HEK293 (cell line): ENCODE measurements around the gene NCOR2.

ENCODE experiments used
- CTCF ChIA-PET: fragments of 350-600 bp; formaldehyde crosslinking; extraction: SDS; loops from one replicate; lab custom pipeline; 2021; ENCODE audit warnings: antibody characterized with exemption; lab: Yijun Ruan, JAX
- POLR2A ChIA-PET: fragments of 300-600 bp; formaldehyde crosslinking; extraction: SDS; loops from one replicate; lab custom pipeline; 2020; ENCODE audit warnings: antibody characterized with exemption, inconsistent platforms; lab: Yijun Ruan, JAX
- H3K27ac ChIP-seq: fragments of 200-500 bp; sonication (Bioruptor generic); 2 replicates; pipeline ENCODE4 v1.5.1; 2014; ENCODE audit warnings: low read depth, low read length, control low read depth, inconsistent platforms; ENCODE audit errors: extremely low read depth
- H3K36me3 ChIP-seq, 2 experiments: fragments of 200-500 bp in 1 of 2; sonication (Bioruptor generic) in 1 of 2; 1 replicate in 1 of 2; 2 replicates in 1 of 2; pipeline ENCODE4 v1.5.1; 2014 to 2017; ENCODE audit warnings: inconsistent platforms in 2 of 2, low read length in 2 of 2; ENCODE audit not compliant: control insufficient read depth in 2 of 2, insufficient read depth in 1 of 2
- H3K4me1 ChIP-seq: fragments of 200-500 bp; sonication (Bioruptor generic); 2 replicates; pipeline ENCODE4 v1.5.1; 2014; ENCODE audit warnings: mild to moderate bottlenecking, low read length, inconsistent platforms; ENCODE audit not compliant: control insufficient read depth, insufficient read depth
- H3K4me3 ChIP-seq: 2 replicates; pipeline ENCODE4 v1.5.1; 2011; ENCODE audit warnings: low read depth, mild to moderate bottlenecking, control low read depth, low read length, moderate library complexity
- H3K9me3 ChIP-seq: fragments of 200-500 bp; sonication (Bioruptor generic); 2 replicates; pipeline ENCODE4 v1.5.1; 2014; ENCODE audit warnings: low read depth, low read length, inconsistent platforms; ENCODE audit not compliant: control insufficient read depth, insufficient read depth
- ELK4 ChIP-seq: IDR thresholded peaks from 2 replicates; pipeline ENCODE4 v1.6.1; 2011; ENCODE audit warnings: mild to moderate bottlenecking, low read depth, low read length, borderline replicate concordance
- IKZF3 ChIP-seq: fragments of 450-650 bp; IDR thresholded peaks from 2 replicates; pipeline ENCODE4 v1.5.0; 2018; ENCODE audit warnings: missing biosample characterization, mild to moderate bottlenecking, missing genetic modification characterization, moderate library complexity
- KLF17 ChIP-seq: fragments of 450-650 bp; formaldehyde crosslinking; IDR thresholded peaks from 2 replicates; pipeline ENCODE4 v1.5.1; 2016; ENCODE audit warnings: missing biosample characterization, missing genetic modification characterization
- MZF1 ChIP-seq: fragments of 450-650 bp; formaldehyde crosslinking; IDR thresholded peaks from 2 replicates; pipeline ENCODE4 v1.5.1; 2017; ENCODE audit warnings: missing biosample characterization, missing genetic modification characterization, borderline replicate concordance
- PBX3 ChIP-seq: sonication (generic); formaldehyde crosslinking; IDR thresholded peaks from 2 replicates; pipeline ENCODE4 v1.8.1; 2022; ENCODE audit warnings: mild to moderate bottlenecking, moderate library complexity, missing genetic modification reagents
- PRDM6 ChIP-seq: fragments of 450-650 bp; formaldehyde crosslinking; IDR thresholded peaks from 2 replicates; pipeline ENCODE4 v1.5.1; 2017; ENCODE audit warnings: missing biosample characterization, missing genetic modification characterization
- REPIN1 ChIP-seq: fragments of 450-650 bp; formaldehyde crosslinking; IDR thresholded peaks from 2 replicates; pipeline ENCODE4 v1.5.1; 2017; ENCODE audit warnings: missing biosample characterization, missing genetic modification characterization, low read depth
- REST ChIP-seq: fragments of 450-650 bp; formaldehyde crosslinking; IDR thresholded peaks from 2 replicates; pipeline ENCODE4 v1.5.1; 2016; ENCODE audit warnings: missing biosample characterization, missing genetic modification characterization
- YY2 ChIP-seq: fragments of 450-650 bp; formaldehyde crosslinking; IDR thresholded peaks from 2 replicates; pipeline ENCODE4 v1.5.1; 2016; ENCODE audit warnings: missing biosample characterization, missing genetic modification characterization
- ZNF140 ChIP-seq: fragments of 450-650 bp; formaldehyde crosslinking; IDR thresholded peaks from 2 replicates; pipeline ENCODE4 v1.5.1; 2016; ENCODE audit warnings: missing biosample characterization, missing genetic modification characterization
- ZNF239 ChIP-seq: fragments of 450-650 bp; formaldehyde crosslinking; IDR thresholded peaks from 2 replicates; pipeline ENCODE4 v1.5.1; 2016; ENCODE audit warnings: missing biosample characterization, missing genetic modification characterization
- ZNF473 ChIP-seq: fragments of 450-650 bp; formaldehyde crosslinking; IDR thresholded peaks from 2 replicates; pipeline ENCODE4 v1.5.1; 2017; ENCODE audit warnings: missing biosample characterization, missing genetic modification characterization
- ZNF544 ChIP-seq: fragments of 450-650 bp; formaldehyde crosslinking; IDR thresholded peaks from 2 replicates; pipeline ENCODE4 v1.5.0; 2017; ENCODE audit warnings: missing biosample characterization, missing genetic modification characterization
- ZNF561 ChIP-seq: fragments of 450-650 bp; IDR thresholded peaks from 2 replicates; pipeline ENCODE4 v1.5.1; 2018; ENCODE audit warnings: missing biosample characterization, missing genetic modification characterization, borderline replicate concordance
- ZNF701 ChIP-seq: fragments of 450-650 bp; formaldehyde crosslinking; IDR thresholded peaks from 2 replicates; pipeline ENCODE4 v1.5.1; 2016; ENCODE audit warnings: missing biosample characterization, missing genetic modification characterization

Gene NCOR2

GRCh38 chr12:124607681-124608425 is 40.4 kb upstream of the NCOR2 start (continued):
- TF ChIP-seq KLF17 (tag by site-specific recombination) (no peak), PBX3 (CRISPR knock-in tag) (no peak), ZNF473 (no peak), ZNF239 (tag by site-specific recombination) (no peak), ZNF544 (tag by site-specific recombination) (no peak), REST (tag by site-specific recombination) (no peak), YY2 (tag by site-specific recombination) (no peak), IKZF3 (tag by site-specific recombination) (no peak), REPIN1 (tag by site-specific recombination) (no peak), MZF1 (tag by site-specific recombination) (no peak)

- no peaks in the 10 kb centered on the region for H3K36me3 ChIP-seq
- H3K27ac ChIP-seq: no peak overlapping the region
- TF ChIP-seq ELK4 (no peak), ZNF140 (tag by site-specific recombination) (no peak)
- H3K4me1 ChIP-seq: peaks cover 5% of the 10 kb centered on the region
- POLR2A ChIA-PET: no interaction called here
- H3K9me3 ChIP-seq: no peaks in the 10 kb centered on the region
- CTCF ChIA-PET: no interaction called here
- no peak overlapping the region for H3K4me3 ChIP-seq
These were observed 38.7 kb upstream of the NCOR2 start for GRCh38 chr12:124605883-124606774.

- POLR2A ChIA-PET: no interaction called here
- H3K4me3 ChIP-seq: no peak overlapping the region
- H3K9me3 ChIP-seq: no peaks in the 10 kb centered on the region
- no peak overlapping the region for H3K27ac ChIP-seq
- no peaks in the 10 kb centered on the region for H3K36me3 ChIP-seq
- H3K4me1 ChIP-seq: peaks cover 5% of the 10 kb centered on the region
- CTCF ChIA-PET: interaction anchor here (0.9 kb wide), 1 partner anchor 9 kb away, joined by 3 read pairs; no protein-coding TSS in a partner anchor
- TF ChIP-seq ELK4 (no peak), ZNF701 (tag by site-specific recombination) (no peak), PRDM6 (tag by site-specific recombination) (no peak), ZNF561 (tag by site-specific recombination) (no peak)
These were observed 37.9 kb upstream of the NCOR2 start for GRCh38 chr12:124605150-124605882.
